SK-N-SH (cell line): Measurements from ENCODE around the gene AGFG2. TPM values are rescaled to one million over a fixed set of nuclear protein-coding genes. Genes with fewer than 3 reads are reported as not detected.

Experiments
- CTCF ChIA-PET: fragments of 300-600, 350-600 bp; formaldehyde crosslinking; extraction: SDS; loops from one replicate; lab custom pipeline; 2021; lab: Yijun Ruan, JAX
- POLR2A ChIA-PET: fragments of 350-600 bp; sonication (Branson Sonifier 250); formaldehyde crosslinking; extraction: SDS; loops from one replicate; lab custom pipeline; 2020; ENCODE audit warnings: antibody characterized with exemption, inconsistent platforms; lab: Yijun Ruan, JAX
- DNase-seq: peaks from one replicate; pipeline ENCODE4 v3.0.0; 2012
- H2AFZ ChIP-seq: fragments of 200-600 bp; sonication (generic); 2 replicates; pipeline ENCODE4 v1.8.1; 2016; ENCODE audit warnings: antibody characterized with exemption, mild to moderate bottlenecking, low read depth
- H3F3A ChIP-seq: fragments of 200-600 bp; sonication (generic); replicated peaks from 2 replicates; pipeline ENCODE3; 2016; ENCODE audit warnings: antibody characterized with exemption, mild to moderate bottlenecking; ENCODE audit not compliant: insufficient read depth
- H3K27ac ChIP-seq, 2 experiments: fragments of 200-500 bp in 1 of 2; fragments of 200-600 bp in 1 of 2; sonication (Bioruptor generic) in 1 of 2; sonication (generic), shearing (Covaris generic) in 1 of 2; 2 replicates each; pipeline versions ENCODE4 v1.5.1 to v1.6.1; 2014 to 2016; ENCODE audit warnings: low read depth in 2 of 2, inconsistent platforms in 1 of 2, low read length in 1 of 2, mild to moderate bottlenecking in 1 of 2, mixed read lengths in 1 of 2
- H3K27me3 ChIP-seq: fragments of 200-600 bp; sonication (generic), shearing (Covaris generic); 2 replicates; pipeline ENCODE4 v1.6.1; 2016; ENCODE audit warnings: mixed run types; ENCODE audit not compliant: insufficient read depth
- H3K36me3 ChIP-seq, 2 experiments: fragments of 200-500 bp in 1 of 2; fragments of 200-600 bp in 1 of 2; sonication (Bioruptor generic) in 1 of 2; sonication (generic) in 1 of 2; replicated peaks in 1 of 2; 2 replicates each; pipeline versions ENCODE3 to v1.5.1; 2014 to 2016; ENCODE audit warnings: low read length in 1 of 2, mild to moderate bottlenecking in 1 of 2; ENCODE audit not compliant: insufficient read depth in 2 of 2, control insufficient read depth in 1 of 2
- H3K4me1 ChIP-seq, 2 experiments: fragments of 200-500 bp in 1 of 2; fragments of 200-600 bp in 1 of 2; sonication (Bioruptor generic) in 1 of 2; sonication (generic), shearing (Covaris generic) in 1 of 2; 2 replicates each; pipeline versions ENCODE4 v1.5.1 to v1.6.1; 2014 to 2016; ENCODE audit warnings: low read depth in 1 of 2, low read length in 1 of 2, mixed run types in 1 of 2; ENCODE audit not compliant: insufficient read depth in 2 of 2, control insufficient read depth in 1 of 2
- H3K4me2 ChIP-seq: fragments of 200-600 bp; sonication (generic), shearing (Covaris generic); 2 replicates; pipeline ENCODE4 v1.6.1; 2017; ENCODE audit warnings: mixed run types
- H3K4me3 ChIP-seq, 2 experiments: fragments of 200-500 bp in 1 of 2; fragments of 200-600 bp in 1 of 2; sonication (Bioruptor generic) in 1 of 2; sonication (generic), shearing (Covaris generic) in 1 of 2; 2 replicates each; pipeline versions ENCODE4 v1.5.1 to v1.8.1; 2014 to 2016; ENCODE audit warnings: low read depth in 2 of 2, inconsistent platforms in 1 of 2, low read length in 1 of 2, mild to moderate bottlenecking in 1 of 2, mixed read lengths in 1 of 2, moderate library complexity in 1 of 2
- H3K79me2 ChIP-seq: fragments of 200-600 bp; sonication (generic); 2 replicates; pipeline ENCODE4 v1.8.1; 2017; ENCODE audit warnings: mild to moderate bottlenecking; ENCODE audit not compliant: insufficient read depth
- H3K9ac ChIP-seq: fragments of 200-600 bp; sonication (generic); 2 replicates; pipeline ENCODE4 v1.6.1; 2017; ENCODE audit warnings: mixed run types
- H3K9me2 ChIP-seq: fragments of 200-600 bp; sonication (generic); 2 replicates; pipeline ENCODE4 v1.6.1; 2017; ENCODE audit warnings: mixed run types
- H3K9me3 ChIP-seq: fragments of 200-600 bp; sonication (generic); 2 replicates; pipeline ENCODE4 v1.6.1; 2017; ENCODE audit warnings: mixed run types, mild to moderate bottlenecking, moderate library complexity
- H4K20me1 ChIP-seq: fragments of 200-600 bp; sonication (generic); 2 replicates; pipeline ENCODE4 v1.6.1; 2017; ENCODE audit warnings: mild to moderate bottlenecking, mixed run types; ENCODE audit not compliant: insufficient read depth
- CHD2 ChIP-seq: fragments of 150-350 bp; IDR thresholded peaks from 2 replicates; pipeline ENCODE4 v1.6.1; 2018; ENCODE audit warnings: low read length; ENCODE audit not compliant: partially characterized antibody
- EZH2phosphoT487 ChIP-seq: fragments of 200-600 bp; sonication (generic); IDR thresholded peaks from 2 replicates; pipeline ENCODE4 v1.6.1; 2017; ENCODE audit warnings: low read depth, mixed run types, mild to moderate bottlenecking, antibody characterized with exemption, moderate library complexity, borderline replicate concordance
- GABPA ChIP-seq: IDR thresholded peaks from 2 replicates; pipeline ENCODE4 v1.4.0; 2012; ENCODE audit warnings: low read depth, mild to moderate bottlenecking
- JUND ChIP-seq: IDR thresholded peaks from 2 replicates; pipeline ENCODE4 v1.4.0; 2012
- MEF2A ChIP-seq: IDR thresholded peaks from 2 replicates; pipeline ENCODE4 v1.4.0; 2012; ENCODE audit warnings: low read depth, borderline replicate concordance
- NFIC ChIP-seq: IDR thresholded peaks from 2 replicates; pipeline ENCODE4 v1.4.0; 2012; ENCODE audit warnings: borderline replicate concordance
- POLR2AphosphoS5 ChIP-seq: IDR thresholded peaks from 2 replicates; pipeline ENCODE4 v1.6.1; 2012; ENCODE audit warnings: low read depth, low read length
- SIN3A ChIP-seq: IDR thresholded peaks from 2 replicates; pipeline ENCODE4 v1.6.1; 2012; ENCODE audit warnings: low read depth, mild to moderate bottlenecking, low read length, moderate library complexity, borderline replicate concordance
- SMC3 ChIP-seq: IDR thresholded peaks from 2 replicates; pipeline ENCODE4 v1.6.1; 2012; ENCODE audit warnings: low read depth, low read length, improper control_type of control experiment
- TAF1 ChIP-seq: IDR thresholded peaks from 2 replicates; pipeline ENCODE4 v1.6.1; 2012; ENCODE audit warnings: low read depth, mild to moderate bottlenecking, low read length, moderate library complexity, borderline replicate concordance
- TCF12 ChIP-seq: IDR thresholded peaks from 2 replicates; pipeline ENCODE4 v1.4.0; 2012
- TEAD4 ChIP-seq: IDR thresholded peaks from 2 replicates; pipeline ENCODE4 v1.4.0; 2012; ENCODE audit warnings: mild to moderate bottlenecking, borderline replicate concordance; ENCODE audit not compliant: insufficient read depth
- USF2 ChIP-seq: fragments of 150-350 bp; IDR thresholded peaks from 2 replicates; pipeline ENCODE4 v1.6.1; 2017; ENCODE audit warnings: antibody characterized with exemption, low read length, low read depth, borderline replicate concordance
- YY1 ChIP-seq: IDR thresholded peaks from 2 replicates; pipeline ENCODE4 v1.4.0; 2012; ENCODE audit warnings: low read depth, mild to moderate bottlenecking
- WGBS: methylation state at CpG from one replicate; pipeline ENCODE4 v1.1.6; 2017; ENCODE audit warnings: low lambda C conversion rate; 5-methylcytosine and 5-hydroxymethylcytosine counted together
- polyA plus RNA-seq, 3 experiments: library from polyadenylated mRNA; depleted of rRNA; stranded (reverse); fragments of >200 nt; gene quantifications; 2 replicates each; pipeline ENCODE4 v1.2.3, GENCODE V29; 2012
- TF ChIP-seq, protein P1 (sequence below): fragments of 200-600 bp; sonication (generic); IDR thresholded peaks from 2 replicates; pipeline ENCODE4 v1.6.1; 2017; ENCODE audit warnings: antibody characterized with exemption, mild to moderate bottlenecking, moderate library complexity
- TF ChIP-seq, protein P2 (sequence below): IDR thresholded peaks from 2 replicates; pipeline ENCODE4 v1.4.0; 2012; ENCODE audit warnings: low read depth, borderline replicate concordance
- TF ChIP-seq, protein P3 (sequence below): fragments of 150-350 bp; IDR thresholded peaks from 2 replicates; pipeline ENCODE4 v1.6.1; 2016; ENCODE audit warnings: mild to moderate bottlenecking, low read depth, low read length

Gene AGFG2
- polyA plus RNA-seq, 1 of the 3 experiments (the other 2 are of a cell fraction) = 23.1 TPM

DNA sequence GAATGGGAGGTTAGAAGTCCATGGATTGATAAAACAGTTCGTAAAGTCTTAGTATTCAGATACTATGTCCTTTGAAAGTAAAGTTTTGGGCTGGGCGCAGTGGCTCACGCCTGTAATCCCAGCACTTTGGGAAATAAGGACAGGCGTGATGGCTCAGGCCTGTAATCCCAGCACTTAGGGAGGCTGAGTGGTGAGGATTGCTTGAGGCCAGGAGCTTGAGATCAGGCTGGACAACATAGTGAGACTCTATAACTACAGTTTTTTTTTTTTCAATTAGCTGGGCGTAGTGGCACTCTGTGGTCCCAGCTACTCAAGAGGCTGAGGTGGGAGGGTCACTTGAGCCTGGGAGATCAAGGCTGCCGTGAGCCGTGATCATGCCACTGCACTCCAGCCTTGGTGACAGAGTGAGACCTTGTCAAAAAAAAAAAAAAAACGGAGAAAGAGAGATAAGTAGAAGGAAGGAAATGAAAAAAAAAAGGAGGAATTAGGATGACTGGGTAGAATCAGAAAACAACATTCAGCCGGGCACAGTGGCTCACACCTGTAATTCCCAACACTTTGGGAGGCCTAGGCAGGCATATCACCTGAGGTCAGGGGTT, 25.7 kb upstream of the AGFG2 start:
- H3K27ac ChIP-seq = no peak overlapping the region
- POLR2A ChIA-PET = no interaction called here
- WGBS = 95% methylated on average over 9 of the region's 9 CpGs
- no peak overlapping the region for H3K4me2 ChIP-seq
- CTCF ChIA-PET = interaction anchor here (0.7 to 1.4 kb wide), 3 partner anchors 23 to 44 kb away, joined by 3 to 6 read pairs (median 3); no protein-coding TSS in a partner anchor
- no peaks in the 10 kb centered on the region for H3F3A ChIP-seq
- no peak overlapping the region for H3K4me3 ChIP-seq
- no peaks in the 10 kb centered on the region for H3K9me3 ChIP-seq
- no peaks in the 10 kb centered on the region for H3K36me3 ChIP-seq
- TF ChIP-seq USF2 (no peak), POLR2AphosphoS5 (no peak), SMC3 (no peak), TCF12 (no peak), MEF2A (no peak), TAF1 (no peak), GABPA (no peak), JUND (no peak), EZH2phosphoT487 (no peak), NFIC (no peak)
- TF ChIP-seq, protein P1, sequence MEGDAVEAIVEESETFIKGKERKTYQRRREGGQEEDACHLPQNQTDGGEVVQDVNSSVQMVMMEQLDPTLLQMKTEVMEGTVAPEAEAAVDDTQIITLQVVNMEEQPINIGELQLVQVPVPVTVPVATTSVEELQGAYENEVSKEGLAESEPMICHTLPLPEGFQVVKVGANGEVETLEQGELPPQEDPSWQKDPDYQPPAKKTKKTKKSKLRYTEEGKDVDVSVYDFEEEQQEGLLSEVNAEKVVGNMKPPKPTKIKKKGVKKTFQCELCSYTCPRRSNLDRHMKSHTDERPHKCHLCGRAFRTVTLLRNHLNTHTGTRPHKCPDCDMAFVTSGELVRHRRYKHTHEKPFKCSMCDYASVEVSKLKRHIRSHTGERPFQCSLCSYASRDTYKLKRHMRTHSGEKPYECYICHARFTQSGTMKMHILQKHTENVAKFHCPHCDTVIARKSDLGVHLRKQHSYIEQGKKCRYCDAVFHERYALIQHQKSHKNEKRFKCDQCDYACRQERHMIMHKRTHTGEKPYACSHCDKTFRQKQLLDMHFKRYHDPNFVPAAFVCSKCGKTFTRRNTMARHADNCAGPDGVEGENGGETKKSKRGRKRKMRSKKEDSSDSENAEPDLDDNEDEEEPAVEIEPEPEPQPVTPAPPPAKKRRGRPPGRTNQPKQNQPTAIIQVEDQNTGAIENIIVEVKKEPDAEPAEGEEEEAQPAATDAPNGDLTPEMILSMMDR = no peak
- TF ChIP-seq, all 33 proteins: peak for 0
- DNase-seq = no peak
- H3K4me1 ChIP-seq = peaks cover 12 to 18% of the 10 kb centered on the region in 2 experiments; a peak in 3 of 4 replicates
- H3K9me2 ChIP-seq = no peaks in the 10 kb centered on the region
- no peak overlapping the region for H3K9ac ChIP-seq
- no peak overlapping the region for H2AFZ ChIP-seq
- no peaks in the 10 kb centered on the region for H3K79me2 ChIP-seq
- H4K20me1 ChIP-seq = no peaks in the 10 kb centered on the region
- no peaks in the 10 kb centered on the region for H3K27me3 ChIP-seq

GRCh38 chr7:100515072-100515532, 23.9 kb upstream of the AGFG2 start:
- H4K20me1 ChIP-seq = no peaks in the 10 kb centered on the region
- WGBS = 12% methylated on average over 2 of the region's 2 CpGs
- POLR2A ChIA-PET = no interaction called here
- H2AFZ ChIP-seq = peak overlapping the region; percentile 41; the same call in 1 of the 2 replicates
- DNase-seq = no peak
- no peaks in the 10 kb centered on the region for H3K36me3 ChIP-seq
- no peaks in the 10 kb centered on the region for H3K27me3 ChIP-seq
- H3K4me1 ChIP-seq = peaks cover 12 to 18% of the 10 kb centered on the region in 2 experiments; a peak in 3 of 4 replicates
- H3K79me2 ChIP-seq = no peaks in the 10 kb centered on the region
- H3K9ac ChIP-seq = peak overlapping the region; percentile 2; the same call in 1 of the 2 replicates
- H3K9me2 ChIP-seq = no peaks in the 10 kb centered on the region
- peak overlapping the region; percentile 44; the same call in 1 of the 2 replicates for H3K4me2 ChIP-seq
- peak overlapping the region; percentile 60 to 61 for H3K27ac ChIP-seq
- H3F3A ChIP-seq = peaks cover 3% of the 10 kb centered on the region
- no peaks in the 10 kb centered on the region for H3K9me3 ChIP-seq
- H3K4me3 ChIP-seq = no peak overlapping the region
- CTCF ChIA-PET = interaction anchor here (1.0 to 2.9 kb wide), 5 partner anchors 32 to 176 kb away, joined by 3 to 17 read pairs (median 5); partner anchors contain the start of gene NYAP1
- TF ChIP-seq NFIC (peak; percentile 61; the same call in 1 of the 2 replicates), CHD2 (no peak), TEAD4 (peak; percentile 63; the same call in 1 of the 2 replicates), YY1 (no peak), USF2 (no peak), JUND (peak; percentile 86; the same call in 1 of the 2 replicates), SIN3A (no peak), TCF12 (peak; percentile 96)
- TF ChIP-seq, protein P2, sequence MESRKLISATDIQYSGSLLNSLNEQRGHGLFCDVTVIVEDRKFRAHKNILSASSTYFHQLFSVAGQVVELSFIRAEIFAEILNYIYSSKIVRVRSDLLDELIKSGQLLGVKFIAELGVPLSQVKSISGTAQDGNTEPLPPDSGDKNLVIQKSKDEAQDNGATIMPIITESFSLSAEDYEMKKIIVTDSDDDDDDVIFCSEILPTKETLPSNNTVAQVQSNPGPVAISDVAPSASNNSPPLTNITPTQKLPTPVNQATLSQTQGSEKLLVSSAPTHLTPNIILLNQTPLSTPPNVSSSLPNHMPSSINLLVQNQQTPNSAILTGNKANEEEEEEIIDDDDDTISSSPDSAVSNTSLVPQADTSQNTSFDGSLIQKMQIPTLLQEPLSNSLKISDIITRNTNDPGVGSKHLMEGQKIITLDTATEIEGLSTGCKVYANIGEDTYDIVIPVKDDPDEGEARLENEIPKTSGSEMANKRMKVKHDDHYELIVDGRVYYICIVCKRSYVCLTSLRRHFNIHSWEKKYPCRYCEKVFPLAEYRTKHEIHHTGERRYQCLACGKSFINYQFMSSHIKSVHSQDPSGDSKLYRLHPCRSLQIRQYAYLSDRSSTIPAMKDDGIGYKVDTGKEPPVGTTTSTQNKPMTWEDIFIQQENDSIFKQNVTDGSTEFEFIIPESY = no peak
- TF ChIP-seq, protein P3, sequence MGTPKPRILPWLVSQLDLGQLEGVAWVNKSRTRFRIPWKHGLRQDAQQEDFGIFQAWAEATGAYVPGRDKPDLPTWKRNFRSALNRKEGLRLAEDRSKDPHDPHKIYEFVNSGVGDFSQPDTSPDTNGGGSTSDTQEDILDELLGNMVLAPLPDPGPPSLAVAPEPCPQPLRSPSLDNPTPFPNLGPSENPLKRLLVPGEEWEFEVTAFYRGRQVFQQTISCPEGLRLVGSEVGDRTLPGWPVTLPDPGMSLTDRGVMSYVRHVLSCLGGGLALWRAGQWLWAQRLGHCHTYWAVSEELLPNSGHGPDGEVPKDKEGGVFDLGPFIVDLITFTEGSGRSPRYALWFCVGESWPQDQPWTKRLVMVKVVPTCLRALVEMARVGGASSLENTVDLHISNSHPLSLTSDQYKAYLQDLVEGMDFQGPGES = no peak
